ENCODE data around the gene TANGO2.

TANGO2 gene

GRCh38 chr22:20043057-20043996 lies 22.4 kb downstream of the TANGO2 start:
- DNase-seq (ENCODE audit: low read depth), result no peak
- TF ChIP-seq CTCF (IDR thresholded peaks at IDR 0.05; ENCODE audit: low read depth, low read length, missing control alignments), result no peak
- no peak overlapping the region for H3K4me3 ChIP-seq (ENCODE audit: low read depth, low read length)

DNA sequence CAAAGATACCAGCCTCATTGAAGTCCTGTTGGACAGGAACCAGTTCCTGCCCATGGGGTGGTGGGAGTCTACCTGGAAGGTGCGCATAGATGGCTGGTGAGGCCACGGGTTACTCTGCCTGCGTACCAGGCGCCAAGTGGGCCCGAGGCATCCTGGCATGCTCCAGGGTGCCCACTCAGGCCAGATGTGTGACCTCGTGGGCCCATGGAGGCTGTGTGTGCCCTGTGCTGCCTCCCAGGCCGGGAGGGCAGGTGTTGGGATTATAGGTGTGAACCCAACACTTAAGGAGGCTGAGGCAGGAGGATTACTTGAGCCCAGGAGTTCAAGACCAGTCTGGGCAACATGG lies 23.1 kb downstream of the TANGO2 start:
- H3K4me3 ChIP-seq (ENCODE audit: low read depth, low read length), result no peak overlapping the region
- TF ChIP-seq CTCF (IDR thresholded peaks at IDR 0.05; ENCODE audit: low read depth, low read length, missing control alignments), result no peak
- no peak for DNase-seq (ENCODE audit: low read depth)

DNA sequence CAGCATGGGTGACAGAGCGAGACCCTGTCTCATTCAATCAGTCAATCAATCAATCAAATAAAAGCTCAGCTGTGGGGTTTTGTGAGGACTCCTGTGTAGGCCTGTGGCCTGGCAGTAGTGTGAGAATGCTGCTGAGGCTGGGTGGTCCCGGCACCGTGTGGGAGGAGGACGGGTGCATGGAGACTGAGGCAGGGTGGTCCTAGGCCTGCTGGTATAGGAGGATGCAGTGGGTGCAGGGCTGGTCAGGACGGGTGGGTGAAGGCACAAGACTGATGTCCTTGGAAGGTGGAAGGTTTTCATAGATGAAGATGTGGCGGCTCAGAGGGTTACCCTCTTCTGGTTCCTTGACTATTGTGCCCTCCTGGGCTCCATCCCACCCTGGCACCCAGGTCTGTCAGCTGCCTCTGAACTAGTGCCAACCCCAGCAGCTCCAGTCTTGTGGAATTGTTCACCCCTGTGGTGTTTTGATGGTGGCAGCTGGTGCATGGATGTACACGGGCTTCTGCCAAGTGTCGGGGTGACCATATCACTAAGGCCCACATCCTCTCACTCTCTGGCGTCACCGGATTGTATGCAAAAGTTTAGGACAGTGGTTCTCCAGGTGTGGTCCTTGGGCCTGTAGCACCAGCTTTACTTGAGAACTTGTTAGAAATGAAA lies 23.7 kb downstream of the TANGO2 start:
- TF ChIP-seq CTCF (IDR thresholded peaks at IDR 0.05; ENCODE audit: low read depth, low read length, missing control alignments), result no peak
- H3K4me3 ChIP-seq (ENCODE audit: low read depth, low read length), result no peak overlapping the region
- no peak for DNase-seq (ENCODE audit: low read depth)

- H3K4me3 ChIP-seq (ENCODE audit: low read depth, low read length), result no peak overlapping the region
- no peak for DNase-seq (ENCODE audit: low read depth)
- TF ChIP-seq CTCF (IDR thresholded peaks at IDR 0.05; ENCODE audit: low read depth, low read length, missing control alignments), result no peak
These were observed 25.8 kb downstream of the TANGO2 start for GRCh38 chr22:20046730-20047129.

DNA sequence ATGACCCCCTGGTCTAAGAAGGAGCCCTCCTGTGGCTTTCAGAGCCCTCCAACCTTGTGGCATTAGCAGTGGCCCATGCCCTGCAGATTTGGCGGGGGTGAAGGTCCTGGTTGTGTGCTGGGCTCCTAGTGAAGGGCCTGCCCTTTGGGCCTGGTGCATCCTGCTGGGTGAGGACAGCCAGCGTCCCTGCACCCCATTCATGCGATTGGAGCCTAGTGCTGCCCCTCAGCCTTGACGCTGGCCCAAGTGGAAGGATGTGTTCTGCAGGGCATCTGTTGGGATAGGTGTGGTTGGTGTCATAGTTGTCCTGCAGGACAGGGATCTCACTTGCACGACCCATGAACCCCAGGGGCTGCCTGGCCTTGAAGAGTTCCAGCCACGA lies 31.0 kb downstream of the TANGO2 start:
- TF ChIP-seq CTCF (IDR thresholded peaks at IDR 0.05; ENCODE audit: low read depth, low read length, missing control alignments), result no peak
- no peak for DNase-seq (ENCODE audit: low read depth)
- no peak overlapping the region for H3K4me3 ChIP-seq (ENCODE audit: low read depth, low read length)

- no peak overlapping the region for H3K4me3 ChIP-seq (ENCODE audit: low read depth, low read length)
- no peak for DNase-seq (ENCODE audit: low read depth)
- TF ChIP-seq CTCF (IDR thresholded peaks at IDR 0.05; ENCODE audit: low read depth, low read length, missing control alignments), result no peak
These were observed 31.7 kb downstream of the TANGO2 start for GRCh38 chr22:20052309-20053259.
